ENCODE results near the gene THEM5.
"Not testable (repeated sequence)": the region's sequence is repeated elsewhere in the genome, so short reads cannot be mapped to it uniquely, and the experiment has no call there.

DNA sequence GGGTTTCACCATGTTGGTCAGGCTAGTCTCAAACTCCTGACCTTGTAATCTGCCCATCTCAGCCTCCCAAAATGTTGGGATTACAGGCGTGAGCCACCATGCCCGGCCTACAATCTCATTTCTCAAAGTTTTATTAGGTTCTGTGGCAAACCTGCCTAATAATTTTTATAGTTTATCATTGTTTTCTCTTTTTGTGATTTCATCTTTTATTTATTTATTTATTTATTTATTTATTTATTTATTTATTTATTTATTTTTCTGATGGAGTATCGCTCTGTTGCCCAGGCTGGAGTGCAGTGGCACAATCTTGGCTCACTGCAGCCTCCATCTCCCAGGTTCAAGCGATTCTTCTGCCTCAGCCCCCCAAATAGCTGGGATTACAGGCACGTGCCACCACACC lies 31.4 kb upstream of the THEM5 start:
- TF ChIP-seq POLR2A, POLR2AphosphoS5 (IDR thresholded peaks at IDR 0.05; ENCODE audit: low read depth, low read length): not testable (repeated sequence)

Measured in GM12892 (cell line).